CD4-positive, alpha-beta T cell treated with Interleukin-15 for 4 hours (primary cell): ENCODE measurements around the gene TMEM131L.
"Not testable (repeated sequence)": the region's sequence is repeated elsewhere in the genome, so short reads cannot be mapped to it uniquely, and the experiment has no call there.

Source experiments
- DNase-seq: peaks from one replicate; pipeline ENCODE4 v3.0.0-alpha.2; 2020; ENCODE audit warnings: low spot score

TMEM131L gene

DNA sequence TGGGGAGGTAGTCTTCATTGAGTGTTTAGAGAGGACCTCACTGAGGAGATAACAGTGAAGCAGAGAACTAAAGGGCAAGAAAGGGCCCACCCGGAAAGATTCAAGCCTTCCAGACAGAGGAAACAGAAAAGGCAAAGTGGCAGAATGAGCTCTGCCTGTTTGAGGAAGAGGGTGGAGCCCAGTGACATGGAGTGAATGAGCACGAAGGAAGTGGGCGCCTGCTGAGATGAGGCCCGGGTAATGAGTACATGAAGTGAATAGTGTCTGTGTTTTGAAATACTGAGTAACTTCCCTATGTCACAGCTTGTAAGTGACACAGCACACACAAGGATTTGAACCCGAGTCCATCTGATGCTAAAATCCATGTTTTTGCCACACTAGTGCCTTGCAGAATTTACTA is 185.4 kb downstream of the TMEM131L start:
- DNase-seq, result peak; percentile 49

DNA sequence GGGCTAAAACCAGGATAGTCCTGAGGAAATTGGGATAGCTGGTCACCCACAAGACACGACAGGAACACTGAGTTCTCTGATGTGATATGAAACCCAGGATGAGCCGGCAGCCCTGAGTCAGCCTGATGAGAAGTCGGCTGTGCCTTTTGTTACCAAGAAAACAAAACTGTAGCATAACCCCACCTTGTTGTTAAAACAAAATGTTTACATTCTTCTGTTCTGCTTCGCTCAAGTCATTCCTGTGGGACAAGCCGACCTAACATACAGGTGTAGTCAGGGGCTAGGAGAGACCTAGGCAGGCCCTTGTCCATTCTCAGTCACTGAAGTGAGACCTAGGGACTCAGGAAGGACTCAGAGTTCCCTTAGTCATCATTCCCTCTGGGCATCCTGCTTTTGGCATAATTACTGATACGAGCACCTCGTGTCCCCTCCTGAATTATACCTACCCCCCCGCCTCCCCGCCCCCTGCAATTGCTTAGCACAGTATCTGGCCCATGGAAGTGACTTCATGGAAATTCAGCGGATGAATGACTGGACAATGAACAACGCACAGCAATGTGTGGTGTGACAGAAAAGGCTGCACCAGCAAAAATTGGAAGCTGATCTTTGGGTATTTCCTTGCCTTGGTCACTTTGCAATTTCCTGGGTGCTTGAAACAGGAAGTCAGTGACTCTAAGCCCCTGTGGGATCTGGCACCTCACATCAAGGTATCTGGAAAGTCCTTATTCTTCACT is 186.1 kb downstream of the TMEM131L start:
- no peak for DNase-seq

DNA sequence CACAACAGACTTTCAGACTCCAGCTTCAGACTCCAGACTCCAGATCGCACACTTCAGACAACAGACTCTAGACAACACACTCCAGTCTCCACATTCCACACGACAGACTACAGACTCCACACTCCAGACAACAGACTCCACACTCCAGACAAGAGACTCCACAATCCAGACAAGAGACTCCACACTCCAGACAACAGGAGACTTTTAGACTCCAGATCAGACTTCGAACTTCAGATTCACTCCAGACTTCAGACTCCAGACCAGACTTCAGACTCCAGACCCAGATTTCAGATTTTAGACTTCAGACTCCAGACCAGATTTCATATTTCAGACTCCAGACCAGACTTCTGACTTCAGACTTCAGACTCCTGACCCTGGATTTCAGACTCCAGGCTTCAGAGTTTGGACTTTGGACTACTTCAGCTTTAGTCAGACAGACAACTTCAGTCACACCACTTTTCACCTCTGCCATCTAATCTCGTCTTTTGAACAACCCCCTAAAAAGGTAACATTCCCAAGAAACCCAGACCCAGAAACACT is 188.9 kb downstream of the TMEM131L start:
- no peak for DNase-seq

DNA sequence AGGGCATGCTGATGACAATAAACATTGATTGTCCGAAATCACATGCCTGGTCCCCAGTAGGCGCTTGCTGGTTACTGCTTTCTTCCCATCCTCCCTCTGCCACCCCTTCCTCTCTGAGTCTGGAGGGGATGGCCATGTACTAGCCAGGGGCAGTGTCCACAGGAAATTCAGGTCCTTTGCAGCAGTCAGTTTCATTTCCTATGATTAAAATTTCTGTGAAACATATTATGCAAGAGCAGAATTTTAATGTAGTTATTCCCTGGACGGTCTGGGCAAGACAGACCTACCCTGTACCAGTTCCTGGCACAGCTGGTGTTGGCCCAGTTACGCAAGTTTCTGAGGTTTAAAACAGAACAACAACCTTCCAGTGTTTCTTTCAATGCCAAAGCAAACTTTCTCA is 189.8 kb downstream of the TMEM131L start:
- DNase-seq, result no peak

DNA sequence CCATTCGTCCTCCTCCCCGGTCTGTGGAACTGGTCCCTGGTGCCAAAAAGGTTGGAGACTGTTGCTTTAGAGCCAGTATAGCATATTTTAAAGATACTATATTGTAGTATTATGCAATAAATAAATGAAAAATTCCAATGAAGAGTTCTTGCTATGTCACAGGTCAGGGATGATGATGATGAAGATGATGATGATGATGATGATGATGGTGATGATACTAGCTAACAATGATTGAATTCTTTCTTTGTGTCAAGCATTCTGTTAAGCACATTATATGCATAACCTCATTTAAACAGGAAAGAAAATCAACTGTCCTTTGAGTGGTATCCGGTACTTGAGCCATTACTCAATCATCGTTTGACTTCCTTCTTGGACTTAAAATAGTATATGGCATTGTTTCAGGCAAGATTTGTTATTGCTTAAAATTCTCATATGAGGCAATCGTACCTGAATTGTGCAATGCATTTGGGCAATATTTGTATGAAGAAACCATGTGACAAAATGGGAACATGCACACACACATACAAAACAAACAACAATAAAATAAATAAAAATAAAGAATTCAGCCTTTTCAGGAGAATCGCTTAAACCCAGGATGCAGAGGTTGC is 195.2 kb downstream of the TMEM131L start:
- no peak for DNase-seq

DNA sequence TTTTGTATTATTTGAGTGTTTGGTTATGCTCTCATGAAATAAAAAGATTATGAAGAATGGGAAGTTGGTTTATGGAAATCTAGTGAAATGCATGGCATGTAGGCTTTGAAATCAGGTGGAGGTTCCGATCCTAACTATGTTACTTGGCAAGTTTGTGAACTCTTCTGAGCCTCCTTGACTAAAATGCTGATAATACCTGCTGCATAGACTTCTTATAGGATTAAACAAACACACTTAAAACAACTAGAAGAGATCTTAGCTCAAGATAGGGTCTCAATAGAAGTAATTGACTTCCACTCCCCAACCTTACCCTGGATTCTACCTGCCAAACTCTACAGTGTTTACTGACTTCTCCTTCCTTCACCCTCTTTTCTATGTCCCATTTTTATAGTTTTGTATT is 195.7 kb downstream of the TMEM131L start:
- DNase-seq, result no peak

DNA sequence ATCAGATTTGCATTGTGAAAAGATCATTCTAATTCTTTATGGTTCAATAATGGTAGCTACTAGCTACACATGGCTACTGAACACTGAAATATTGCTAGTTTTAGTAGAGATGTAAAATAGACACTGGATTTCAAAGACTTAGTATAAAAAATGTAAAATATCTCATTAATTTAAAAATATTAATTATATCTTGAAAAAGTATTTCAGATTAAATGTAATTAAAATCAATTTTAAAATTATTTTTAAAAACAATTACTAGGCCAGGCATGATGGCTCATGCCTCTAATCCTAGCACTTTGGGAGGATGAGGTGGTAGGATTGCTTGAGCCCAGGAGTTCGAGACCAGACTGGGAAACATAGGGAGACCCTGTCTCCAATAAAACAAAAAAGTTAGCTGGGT is 197.5 kb downstream of the TMEM131L start:
- no peak for DNase-seq

DNA sequence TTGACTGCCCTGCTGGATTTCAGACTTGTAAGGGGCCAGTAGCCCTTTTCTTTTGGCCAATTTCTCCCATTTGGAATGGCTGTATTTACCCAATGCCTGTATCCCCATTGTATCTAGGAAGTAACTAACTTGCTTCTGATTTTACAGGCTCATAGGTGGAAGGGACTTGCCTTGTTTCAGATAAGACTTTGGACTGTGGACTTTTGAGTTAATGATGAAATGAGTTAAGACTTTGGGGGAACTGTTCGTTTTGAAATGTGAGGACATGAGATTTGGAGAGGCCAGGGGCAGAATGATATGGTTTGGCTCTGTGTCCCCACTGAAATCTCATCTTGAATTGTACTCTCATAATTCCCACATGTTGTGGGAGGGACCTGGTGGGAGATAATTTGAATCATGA is 200.3 kb downstream of the TMEM131L start:
- DNase-seq, result not testable (repeated sequence)

DNA sequence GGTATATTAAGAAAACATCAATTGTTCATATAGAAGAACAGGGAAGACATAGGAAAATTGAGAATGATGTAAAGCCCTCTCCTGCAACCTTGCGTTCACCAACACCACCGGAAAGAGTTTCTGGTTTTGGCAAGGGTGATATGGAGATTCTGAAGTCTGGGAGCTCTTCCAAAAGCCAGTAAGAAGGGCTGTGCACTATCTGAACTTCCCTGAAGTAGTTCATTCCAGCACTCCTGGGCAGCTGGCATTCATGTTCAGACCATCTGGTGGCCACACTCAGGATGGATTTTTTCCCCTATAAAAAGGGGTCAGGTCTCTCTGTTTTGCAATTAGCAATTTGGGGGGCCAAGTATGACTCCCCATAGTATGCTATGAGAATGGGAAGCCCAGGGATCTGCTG is 202.5 kb downstream of the TMEM131L start:
- no peak for DNase-seq

DNA sequence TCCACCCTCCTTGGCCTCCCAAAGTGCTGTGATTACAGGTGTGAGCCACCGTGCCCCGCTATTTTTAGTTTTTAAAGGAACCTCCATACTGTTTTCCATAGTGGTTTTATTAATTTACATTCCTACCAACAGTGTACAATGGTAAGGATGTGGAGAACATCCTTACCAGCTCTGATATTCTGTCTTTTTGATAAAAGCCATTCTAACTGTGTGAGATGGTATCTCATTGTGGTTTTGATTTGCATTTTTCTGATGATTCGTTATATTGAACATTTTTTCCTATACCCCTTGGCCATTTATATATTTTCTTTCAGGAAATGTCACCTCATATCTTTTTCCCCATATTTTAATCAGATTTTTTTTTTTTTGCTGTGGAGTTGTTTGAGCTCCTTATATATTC is 203.7 kb downstream of the TMEM131L start:
- DNase-seq, result no peak

DNA sequence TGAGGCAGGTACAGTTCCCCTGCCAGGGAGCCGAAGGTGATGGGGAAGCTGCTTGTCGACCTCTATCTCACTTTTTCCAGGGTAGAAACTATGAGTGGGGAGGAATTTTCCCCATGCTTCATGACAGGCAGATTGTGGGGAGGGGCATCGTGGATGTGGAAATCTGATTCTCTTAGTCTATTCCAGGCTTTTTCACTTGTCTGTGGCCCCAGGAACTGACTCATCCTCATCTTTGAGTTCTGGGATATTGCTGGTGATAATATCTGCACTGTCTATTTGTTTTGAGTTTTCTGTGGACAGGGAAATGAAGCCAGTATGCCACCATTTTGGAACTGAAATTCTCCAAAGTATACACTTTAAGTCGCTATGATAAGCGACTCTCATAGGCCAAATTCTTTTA is 210.3 kb downstream of the TMEM131L start:
- no peak for DNase-seq

DNA sequence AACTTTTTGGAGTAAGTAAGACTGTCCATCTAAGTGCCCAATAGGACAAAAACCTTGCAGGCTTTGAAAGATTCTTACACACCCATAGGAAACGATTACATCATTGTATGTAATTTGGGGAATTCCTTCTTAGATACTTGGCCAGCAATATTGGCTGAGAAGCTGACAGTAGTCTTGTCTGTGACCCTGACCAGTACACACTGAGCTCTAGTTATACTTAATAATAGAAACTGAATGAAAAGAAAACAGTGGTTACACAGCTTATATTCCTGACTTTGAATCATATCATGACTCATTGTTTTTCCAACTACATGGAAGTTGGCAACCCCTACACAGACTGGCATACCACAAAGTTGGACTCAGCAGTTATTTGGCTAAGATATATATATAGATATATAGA is 210.8 kb downstream of the TMEM131L start:
- no peak for DNase-seq

DNA sequence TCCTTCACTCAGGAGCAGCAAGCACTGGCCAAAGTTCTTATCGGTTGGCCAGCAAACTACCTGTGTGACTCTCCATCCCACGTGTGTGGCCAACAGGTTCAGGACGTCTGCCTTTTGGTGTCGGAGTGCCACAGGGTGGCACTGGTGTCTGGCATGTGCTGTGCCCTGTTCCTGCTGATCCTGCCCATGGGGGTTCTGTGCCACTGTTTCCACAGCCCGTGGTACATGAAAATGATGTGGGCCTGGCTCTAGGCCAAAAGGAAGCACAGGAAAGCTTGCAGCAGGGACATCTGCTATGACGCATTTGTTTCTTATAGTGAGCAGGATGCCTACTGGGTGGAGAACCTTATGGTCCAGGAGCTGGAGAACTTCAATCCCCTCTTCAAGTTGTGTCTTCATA is 213.3 kb downstream of the TMEM131L start:
- DNase-seq, result no peak

DNA sequence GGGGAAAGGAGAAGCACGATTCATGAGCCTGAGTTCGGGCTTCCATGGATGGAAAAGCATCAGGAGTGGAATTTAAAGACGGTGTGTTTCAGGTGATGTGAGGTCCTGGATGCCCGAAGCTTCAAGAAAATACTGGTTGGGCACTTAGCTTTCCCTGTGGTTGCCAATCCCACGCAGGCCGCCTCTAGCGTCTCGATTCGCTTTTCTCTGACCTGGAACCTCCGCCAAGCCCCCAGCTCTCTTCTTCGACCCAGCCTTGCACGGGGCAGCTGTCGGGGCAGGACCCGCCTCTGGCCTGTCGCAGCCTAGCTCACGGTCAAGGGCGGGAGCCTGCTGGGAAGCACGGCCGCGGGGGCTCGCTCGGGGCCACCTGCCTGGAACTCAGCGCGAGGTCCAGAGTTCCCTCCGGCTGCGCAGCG is 217.6 kb downstream of the TMEM131L start:
- DNase-seq, result no peak

DNA sequence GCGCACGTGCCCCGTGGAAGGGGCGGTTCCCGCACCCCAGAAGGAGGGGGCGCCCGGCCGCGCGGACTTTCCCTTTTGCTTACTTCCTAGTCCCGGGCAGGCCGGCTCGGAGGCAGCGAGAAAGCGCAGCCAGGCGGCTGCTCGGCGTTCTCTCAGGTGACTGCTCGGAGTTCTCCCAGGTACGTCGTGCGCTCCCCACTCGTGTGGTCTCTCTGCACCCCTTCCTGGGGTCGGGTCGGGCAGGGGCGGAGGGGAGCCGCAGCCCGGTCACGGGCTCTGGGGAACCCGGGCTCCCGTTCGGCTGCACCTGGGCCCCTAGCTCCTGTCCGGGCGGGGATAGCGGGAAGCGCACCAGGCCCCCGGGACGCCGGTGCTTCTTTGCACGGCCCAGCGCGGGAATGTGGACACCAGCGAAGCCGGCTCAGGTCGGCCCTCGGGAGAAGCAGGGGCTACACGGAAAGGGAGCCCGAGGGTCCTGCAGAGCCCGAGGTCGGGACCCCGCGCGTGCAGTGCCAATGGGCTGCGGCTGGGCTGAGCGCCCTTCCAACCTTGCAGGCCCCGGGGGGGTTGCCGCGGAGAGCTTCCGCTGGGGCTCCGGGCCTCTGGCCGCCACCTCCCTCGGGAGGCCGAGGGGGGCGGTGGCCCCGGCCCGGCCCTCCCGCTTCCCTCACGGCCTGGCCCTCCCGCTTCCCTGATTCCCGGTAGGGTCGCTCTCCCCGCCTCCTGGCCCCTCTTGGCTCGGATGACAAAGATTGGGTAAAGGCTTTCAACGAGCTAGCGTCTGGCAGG is 218.2 kb downstream of the TMEM131L start, which contains the start of gene TLR2:
TSS of gene TLR2 (plus strand) at position 99 of the 789 bp plus-strand sequence. CDS start 18,628 bp downstream, outside the sequence.
- DNase-seq, result peak; percentile 53

DNA sequence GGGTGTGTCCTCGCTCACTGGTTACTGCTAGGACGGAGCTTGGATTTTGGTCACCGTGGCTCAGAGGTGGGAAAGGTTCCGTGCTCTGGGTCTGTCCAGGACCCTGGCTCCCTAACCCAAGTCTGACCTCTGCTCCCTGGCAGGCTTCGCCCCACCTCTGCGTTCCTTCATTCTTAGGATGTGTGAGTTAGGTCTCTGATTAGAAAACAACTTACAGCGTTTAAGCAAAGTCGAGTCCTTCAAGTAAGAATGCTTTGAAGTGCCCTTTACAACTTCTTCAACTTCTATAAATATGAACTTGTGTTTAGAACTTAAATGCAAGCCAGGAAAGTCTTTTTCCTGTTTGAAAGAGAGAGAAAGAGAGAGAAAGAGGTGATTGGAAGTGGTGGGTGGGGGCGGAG is 218.8 kb downstream of the TMEM131L start:
- DNase-seq, result no peak
